Stimulated activated naive CD8-positive, alpha-beta T cell treated with anti-CD3 and anti-CD28 coated beads, Interleukin-15, Interleukin-2, amounts not matched to agents 100 U/mL and 50 U/mL, for 24 hours (primary cell): ENCODE results near the gene RASL10A.
A peak's percentile ranks its signal among the peaks of the same experiment; 100 is the strongest.

Experiments
- ATAC-seq: fragments of 150-1000 bp; cut with Tn5 transposase; one replicate; pipeline ENCODE4 v1.10.0; 2021
- DNase-seq: peaks from one replicate; pipeline ENCODE4 v3.0.0; 2021

Gene RASL10A

GRCh38 chr22:29268511-29269229, 46.8 kb downstream of the RASL10A start:
- DNase-seq (peak; percentile 45), ATAC-seq (peak; percentile 15)

- DNase-seq = peak; percentile 98
- peak; percentile 88 for ATAC-seq
These were observed 47.5 kb downstream of the RASL10A start, which contains the start of the genes EWSR1 and RHBDD3 for GRCh38 chr22:29267858-29268510. EWSR1 (plus strand) TSS chr22:29268268; CDS start chr22:29268337, 69 bp downstream. RHBDD3 (minus strand) TSS chr22:29267981; CDS start chr22:29265626, 2,355 bp downstream.

- ATAC-seq = no peak
These were observed 48.0 kb downstream of the RASL10A start for GRCh38 chr22:29267462-29267857.

GRCh38 chr22:29266564-29267461, 48.7 kb downstream of the RASL10A start:
- DNase-seq = peak; percentile 20
- no peak for ATAC-seq

More at GRCh38 chr22:29267462-29267857, 48.0 kb downstream of the RASL10A start:
- no peak for DNase-seq

- no peak for ATAC-seq
These were observed 49.6 kb downstream of the RASL10A start for GRCh38 chr22:29265929-29266328.

GRCh38 chr22:29265305-29265704, 50.2 kb downstream of the RASL10A start:
- no peak for DNase-seq

More at GRCh38 chr22:29265929-29266328, 49.6 kb downstream of the RASL10A start:
- no peak for DNase-seq

GRCh38 chr22:29263791-29264276, 51.7 kb downstream of the RASL10A start:
- DNase-seq = no peak
- no peak for ATAC-seq

More at GRCh38 chr22:29265305-29265704, 50.2 kb downstream of the RASL10A start:
- ATAC-seq = no peak
